Stimulated activated CD4-positive, alpha-beta T cell treated with anti-CD3 and anti-CD28 coated beads, Interleukin-1b, Interleukin-23, amount 100 ng/mL, for 48 hours (primary cell): ENCODE measurements around the gene DCTN1.
"Not testable (repeated sequence)": the region's sequence is repeated elsewhere in the genome, so short reads cannot be mapped to it uniquely, and the experiment has no call there.

Experiments used
- DNase-seq: peaks from one replicate; pipeline ENCODE4 v3.0.0-alpha.2; 2020

The DCTN1 gene

DNA sequence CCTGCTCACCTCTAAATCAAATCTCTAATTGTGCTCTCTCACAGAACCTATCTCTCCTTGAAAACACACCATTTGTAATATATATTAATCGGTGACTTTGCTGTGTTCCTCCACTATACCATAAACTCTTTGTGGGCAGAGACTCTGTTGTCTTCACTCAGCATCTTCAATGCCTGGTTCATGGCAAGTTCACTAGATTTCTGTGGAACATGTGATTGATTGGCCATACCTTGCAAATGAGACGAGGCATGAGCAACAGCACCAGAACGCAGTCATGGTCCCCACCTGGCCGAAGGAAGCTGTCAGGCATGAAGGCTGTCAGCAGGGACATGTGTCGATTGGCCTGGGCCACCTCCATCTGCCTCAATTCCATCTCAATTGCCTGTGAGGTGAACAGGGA is 11.6 kb downstream of the DCTN1 start:
- no peak for DNase-seq

DNA sequence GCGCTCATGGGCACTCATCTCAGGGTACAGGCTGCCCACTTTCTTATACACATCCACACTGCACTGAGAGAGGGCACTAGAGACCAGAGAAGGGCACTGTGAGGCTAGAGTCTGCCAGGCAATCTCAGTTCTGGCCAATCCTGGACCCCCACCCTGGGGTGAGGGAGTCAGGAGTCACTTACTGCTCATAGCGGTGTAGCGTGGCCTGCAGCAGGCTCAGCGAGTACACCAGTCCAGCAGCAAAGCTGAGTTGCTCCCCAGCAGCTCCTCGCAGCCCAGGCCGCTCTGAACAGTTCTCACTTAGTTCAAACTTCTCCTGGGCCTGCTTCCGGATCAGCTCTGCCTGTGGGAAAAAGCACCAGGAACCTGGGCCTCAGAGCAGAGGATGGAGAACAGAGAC is 12.3 kb downstream of the DCTN1 start:
- no peak for DNase-seq

DNA sequence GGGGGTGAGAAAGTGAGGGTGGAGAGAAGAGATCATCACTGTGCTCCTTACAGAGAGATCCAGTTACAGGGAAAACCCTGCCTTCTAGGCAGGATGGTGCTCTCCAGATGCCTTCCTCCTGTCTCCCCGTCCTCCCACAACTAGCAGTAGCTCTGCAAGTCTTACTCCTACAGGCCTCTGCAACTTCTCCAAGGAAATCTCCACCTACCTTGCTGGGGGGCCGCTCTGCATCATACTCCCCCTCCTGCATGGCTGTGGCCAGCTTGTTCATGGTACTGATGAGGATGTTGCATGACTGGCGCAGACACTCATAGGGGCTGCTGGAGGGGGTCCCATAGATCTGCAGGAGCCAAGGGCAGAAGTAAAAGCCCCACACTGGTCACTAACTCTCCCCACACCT is 14.1 kb downstream of the DCTN1 start:
- DNase-seq: no peak

DNA sequence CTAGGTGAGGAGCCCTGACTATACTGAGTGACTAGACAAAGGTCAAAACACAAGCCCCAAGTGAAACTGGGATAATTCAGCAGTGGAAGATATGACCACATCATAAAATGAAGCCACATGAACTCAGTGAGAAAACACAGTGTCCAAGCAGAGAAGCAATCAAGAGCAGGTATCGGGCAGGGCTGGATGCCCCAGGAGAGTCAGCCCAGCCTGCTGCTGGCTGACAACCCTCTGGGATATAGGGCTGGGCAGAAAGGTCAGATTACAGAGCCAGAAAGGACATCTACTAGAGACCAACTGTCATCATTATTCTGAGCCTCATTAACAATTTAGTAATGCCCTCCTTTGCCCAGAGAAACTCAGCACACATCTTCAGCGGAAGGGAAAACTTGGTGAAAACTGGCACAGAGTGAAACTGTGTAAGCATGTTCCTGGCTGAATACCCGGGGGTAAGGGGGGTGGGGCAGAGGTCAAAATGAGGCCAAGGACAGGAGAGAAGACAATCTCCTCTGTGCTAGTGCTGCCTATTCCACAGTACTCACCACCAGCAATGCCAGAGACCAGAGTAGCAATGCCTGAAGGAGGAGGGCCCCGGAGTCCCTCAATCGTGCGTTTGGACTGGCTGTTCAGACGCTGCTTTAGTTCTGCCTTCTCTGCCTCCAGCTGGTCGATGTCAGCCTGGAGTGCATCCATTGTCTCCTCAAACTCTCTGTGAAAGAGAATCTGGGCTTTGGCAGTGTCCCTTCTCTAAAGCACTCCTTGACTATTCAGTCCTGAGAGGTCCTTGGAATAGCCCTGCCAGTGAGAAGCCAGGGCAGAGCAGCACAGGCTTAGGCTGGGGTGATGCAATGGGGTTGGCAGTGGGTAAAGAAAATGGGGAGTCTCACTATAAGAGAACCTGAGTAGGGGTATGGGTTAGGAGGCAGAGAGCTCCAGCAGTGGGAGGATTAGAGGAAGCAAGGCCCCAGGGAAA is 15.3 kb downstream of the DCTN1 start:
- no peak for DNase-seq

DNA sequence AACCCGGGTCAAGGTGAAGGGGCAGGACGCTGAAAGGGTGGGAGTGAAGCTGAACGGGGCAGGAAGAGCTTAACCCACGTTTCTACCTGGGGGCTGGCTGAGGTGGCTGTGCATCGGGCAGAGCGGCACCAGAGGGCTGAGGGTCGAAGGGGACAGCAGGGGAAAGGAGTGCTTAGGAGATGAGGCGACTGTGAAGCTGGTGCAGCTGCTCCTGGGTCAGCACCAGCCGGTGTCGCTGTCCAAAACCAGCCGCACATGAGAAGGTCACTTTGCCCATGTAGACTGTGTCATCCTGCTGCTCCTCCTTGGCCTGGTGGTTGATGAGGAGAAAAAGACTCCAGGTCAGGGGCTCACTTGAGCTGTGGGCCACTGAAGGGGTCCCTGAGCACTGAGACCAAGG is 18.8 kb downstream of the DCTN1 start:
- no peak for DNase-seq

DNA sequence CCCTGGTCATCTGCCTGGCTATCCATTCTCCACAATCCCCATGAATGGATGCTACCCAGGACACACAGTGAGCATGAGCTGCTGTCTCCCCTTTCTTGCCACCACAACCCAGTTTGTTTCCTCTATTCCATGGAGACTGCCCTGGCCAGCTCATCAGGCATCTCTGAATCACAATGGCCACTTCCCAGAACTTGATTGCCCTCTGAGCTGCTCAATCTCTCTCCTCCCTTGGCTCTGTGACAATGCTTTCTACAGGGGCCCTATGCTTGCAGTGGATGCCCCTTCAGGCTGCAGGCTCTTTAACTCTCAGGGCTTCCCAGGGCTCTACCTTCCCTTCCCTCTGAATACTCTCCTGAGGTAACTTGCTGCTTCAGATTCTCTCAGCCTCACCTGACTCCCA is 22.5 kb downstream of the DCTN1 start:
- no peak for DNase-seq

DNA sequence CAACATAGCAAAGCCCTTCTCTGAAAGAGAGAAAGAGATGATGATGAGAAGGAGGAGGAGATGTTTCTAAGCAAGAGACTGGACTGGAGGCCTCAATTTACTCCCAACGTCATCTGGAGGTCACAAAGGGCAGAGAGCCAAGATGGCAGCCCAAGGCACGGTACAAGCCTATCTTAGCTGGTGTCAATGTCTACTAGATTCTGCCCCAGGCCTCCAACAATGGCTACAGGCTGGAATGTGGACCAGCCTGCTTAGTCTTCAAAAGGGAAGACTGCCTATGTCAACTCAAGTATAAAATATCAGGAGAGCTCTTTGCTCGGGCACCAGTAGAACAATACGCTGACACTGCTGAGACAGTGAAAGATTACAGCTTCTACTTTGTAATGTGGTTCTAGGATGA is 30.2 kb downstream of the DCTN1 start:
- no peak for DNase-seq

DNA sequence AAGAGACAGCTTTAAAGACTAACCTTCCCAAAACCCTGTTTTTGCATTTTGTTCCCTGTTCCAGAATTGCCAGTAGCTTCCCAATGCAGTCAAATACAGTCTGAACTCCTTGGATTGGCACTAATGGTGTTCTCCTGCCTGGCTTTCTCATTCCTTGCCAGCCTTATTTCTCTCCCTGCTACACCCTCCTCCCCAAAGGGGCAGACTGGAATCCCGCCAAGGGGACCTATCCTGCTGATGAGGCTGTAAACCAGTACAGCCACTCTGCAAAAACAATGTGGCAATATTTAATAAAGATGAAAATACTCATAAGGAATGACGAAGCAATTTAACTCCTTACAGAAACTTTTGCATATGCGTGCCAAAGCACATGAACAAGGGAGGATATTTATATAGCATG is 32.4 kb downstream of the DCTN1 start:
- DNase-seq: no peak

DNA sequence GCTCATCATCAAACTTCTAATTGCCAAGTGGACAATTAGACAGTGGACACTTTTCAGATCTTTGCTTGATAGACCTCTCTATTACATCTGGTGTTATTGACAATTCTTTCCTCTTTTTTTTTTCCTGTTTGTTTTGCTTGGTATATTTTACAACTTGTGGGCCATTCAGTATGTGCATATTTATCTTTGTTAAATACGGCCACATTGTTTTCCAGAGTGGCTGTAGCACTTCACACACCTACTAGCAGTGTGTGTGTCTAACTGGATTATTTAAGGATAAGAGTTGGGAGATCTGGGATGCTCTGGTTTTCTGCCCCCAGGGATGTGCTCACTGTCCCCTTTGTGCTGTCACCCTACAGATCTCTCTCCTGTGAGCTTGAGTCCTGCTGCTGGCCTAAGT is 32.8 kb downstream of the DCTN1 start:
- DNase-seq: no peak

DNA sequence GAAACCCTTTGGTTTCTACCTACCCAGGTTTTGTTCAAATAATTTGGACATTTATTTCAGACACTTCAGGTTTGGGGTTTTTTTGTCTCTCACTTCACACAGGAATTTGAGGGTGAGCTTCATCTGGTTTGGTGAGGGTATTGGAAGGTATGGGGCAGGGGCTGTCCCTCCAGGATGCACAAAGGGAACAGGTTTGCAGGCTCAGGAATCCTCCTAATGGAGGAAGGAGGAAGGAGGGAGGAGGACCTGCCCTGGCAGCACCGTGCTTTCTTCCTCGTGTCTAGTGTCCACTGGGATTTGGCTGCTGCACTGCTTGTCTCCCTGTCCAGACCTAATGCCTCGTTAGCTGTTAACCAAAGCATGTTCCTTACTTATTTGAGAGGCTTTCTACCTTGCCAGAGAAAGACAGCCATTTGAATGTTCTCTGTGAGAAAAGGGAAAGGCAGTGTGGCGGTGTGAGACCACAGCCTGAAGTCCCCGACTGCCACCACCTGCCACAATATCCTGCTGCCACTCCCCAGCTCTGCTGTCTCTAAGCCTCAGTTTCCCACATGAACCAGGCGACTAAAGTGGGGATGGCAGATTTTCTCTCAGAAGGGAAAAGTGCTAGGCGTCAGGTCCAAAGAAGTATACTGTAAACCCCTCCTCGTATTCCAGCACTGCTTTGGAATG is 34.7 kb downstream of the DCTN1 start:
- no peak for DNase-seq

DNA sequence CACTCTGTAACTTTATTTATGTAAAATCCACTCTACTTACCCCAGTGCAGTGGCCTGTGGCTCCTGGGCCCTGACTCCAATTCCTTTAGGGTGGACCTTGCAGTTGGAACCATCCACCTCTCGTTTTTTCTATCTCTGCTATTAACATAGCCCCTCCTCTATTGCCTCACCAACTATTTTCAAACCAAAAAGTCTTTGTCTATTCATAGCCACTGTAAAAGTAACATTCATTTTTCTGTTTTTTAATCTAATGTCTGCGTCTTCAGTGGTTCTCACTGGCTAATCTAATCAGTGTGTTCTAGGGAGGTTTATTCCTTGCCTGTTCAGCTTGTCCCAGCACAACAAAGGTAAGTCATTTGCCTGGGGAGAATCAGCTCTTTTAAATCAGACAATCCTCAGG is 36.8 kb downstream of the DCTN1 start, which contains the start of gene SLC4A5:
TSS of gene SLC4A5 (minus strand) at position 101 of the 400 bp plus-strand sequence. CDS start 28,393 bp downstream, outside the sequence.
- no peak for DNase-seq

DNA sequence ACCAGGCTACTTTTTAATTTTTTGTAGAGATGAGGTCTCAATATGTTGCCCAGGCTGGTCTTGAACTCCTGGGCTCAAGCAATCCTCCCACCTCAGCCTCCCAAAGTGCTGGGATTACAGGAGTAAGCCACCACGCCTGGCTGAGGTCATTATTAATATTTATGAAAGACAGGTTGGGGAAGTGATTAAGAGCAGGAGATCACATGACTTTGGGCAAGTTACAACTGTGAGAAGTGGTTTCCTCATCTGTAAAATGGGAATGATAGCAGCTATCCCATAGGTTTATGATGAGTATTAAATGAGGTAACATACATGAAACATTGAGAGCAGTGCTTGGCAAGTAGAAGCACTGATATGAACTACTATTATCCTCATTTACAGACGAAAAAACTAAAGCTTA is 43.9 kb downstream of the DCTN1 start:
- DNase-seq: not testable (repeated sequence)

DNA sequence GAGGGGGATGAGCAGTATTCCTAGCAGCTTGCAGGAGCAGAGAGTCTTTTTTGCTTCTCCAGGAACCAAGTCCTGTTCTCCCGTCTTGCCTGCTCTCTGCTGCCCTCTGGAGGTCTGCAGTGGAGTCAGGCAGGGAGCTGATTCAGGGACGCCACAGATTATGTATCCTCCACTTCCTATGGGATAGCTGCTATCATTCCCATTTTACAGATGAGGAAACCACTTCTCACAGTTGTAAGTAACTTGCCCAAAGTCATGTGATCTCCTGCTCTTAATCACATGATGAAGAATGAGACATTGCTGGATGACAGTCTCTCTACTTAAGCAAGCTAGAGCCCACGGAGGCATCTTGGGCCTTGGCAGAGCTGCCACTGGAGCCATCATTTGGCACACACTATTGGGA is 45.2 kb downstream of the DCTN1 start:
- DNase-seq: peak; percentile 63

DNA sequence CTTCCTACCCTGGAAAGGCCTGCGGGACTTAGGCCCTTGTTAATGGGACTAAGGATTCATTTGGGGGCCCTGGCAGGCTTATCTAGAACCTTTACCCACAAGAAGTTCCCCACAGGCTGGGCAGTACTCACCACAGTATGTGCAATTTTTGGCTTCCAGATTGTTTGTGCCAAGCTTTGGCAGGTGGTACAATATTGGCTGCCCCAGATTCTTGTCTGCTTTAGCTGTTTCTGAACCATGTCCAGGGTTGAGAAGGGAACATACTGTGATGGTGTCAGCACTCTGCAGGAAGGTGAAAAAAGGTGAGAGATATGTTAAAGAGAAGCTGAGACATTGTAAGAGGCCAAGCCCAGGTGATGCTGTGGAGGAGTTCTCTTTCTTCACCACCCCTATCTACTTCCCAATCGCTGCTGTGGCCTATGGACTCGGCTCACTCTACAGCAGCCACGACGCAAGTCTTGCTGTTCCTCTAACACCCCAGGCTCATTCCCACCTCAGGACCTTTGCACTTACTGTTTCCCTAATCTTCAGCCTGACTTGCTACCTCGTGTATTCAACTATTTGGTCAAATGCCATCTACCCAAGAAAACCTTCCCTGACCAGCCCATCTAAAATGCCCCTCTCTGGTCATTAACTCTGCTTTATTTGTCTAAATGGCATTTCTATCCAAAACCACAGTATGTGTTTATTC is 46.1 kb downstream of the DCTN1 start:
- DNase-seq: no peak

DNA sequence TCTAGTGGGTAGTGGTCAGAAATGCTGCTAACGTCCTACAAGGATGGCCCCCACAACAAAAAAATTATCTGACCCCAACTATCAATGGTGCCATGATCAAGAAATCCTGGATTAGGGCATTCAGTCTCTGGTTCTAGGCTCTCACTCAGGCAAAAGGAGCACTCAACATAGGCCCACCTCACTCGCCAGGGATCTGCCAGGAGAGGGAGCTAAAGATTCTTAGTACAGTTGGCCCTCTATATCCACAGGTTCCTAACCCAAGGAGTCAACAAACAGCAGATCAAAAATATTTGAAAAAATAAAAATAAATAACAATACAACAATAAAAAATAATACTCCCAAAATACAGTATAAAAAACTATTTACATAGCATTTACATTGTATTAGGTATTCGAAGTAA is 46.9 kb downstream of the DCTN1 start:
- peak; percentile 10 for DNase-seq

DNA sequence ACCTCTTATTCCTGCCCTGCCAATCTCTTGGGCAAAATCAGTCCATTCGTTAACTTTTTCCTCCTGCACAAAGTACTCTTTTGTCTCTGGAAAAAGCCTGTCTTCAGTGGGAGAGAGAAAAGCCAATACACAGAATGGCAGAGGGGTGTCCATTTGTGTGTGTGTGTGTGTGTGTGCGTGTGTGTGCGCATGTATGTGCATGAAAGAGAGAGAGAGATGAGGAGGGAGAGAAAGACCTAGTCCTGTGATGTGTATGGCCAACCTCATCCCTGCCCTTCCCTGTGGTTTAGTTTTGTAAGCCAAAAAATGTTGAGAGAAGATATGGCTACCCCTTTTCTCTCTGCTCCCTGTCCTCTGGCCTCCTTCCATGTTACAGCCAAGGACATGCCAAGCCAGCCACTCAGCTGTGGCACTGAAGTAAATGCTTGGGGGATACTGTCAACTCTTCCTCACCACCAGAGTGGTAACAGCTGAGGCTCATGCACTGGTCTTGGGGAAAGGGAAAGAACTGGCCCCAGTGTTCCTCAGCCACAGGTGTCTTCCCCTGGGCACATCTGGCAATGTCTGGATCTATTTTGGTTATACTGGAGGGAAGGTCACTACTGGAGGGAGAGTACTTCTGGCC is 47.4 kb downstream of the DCTN1 start:
- DNase-seq: no peak

DNA sequence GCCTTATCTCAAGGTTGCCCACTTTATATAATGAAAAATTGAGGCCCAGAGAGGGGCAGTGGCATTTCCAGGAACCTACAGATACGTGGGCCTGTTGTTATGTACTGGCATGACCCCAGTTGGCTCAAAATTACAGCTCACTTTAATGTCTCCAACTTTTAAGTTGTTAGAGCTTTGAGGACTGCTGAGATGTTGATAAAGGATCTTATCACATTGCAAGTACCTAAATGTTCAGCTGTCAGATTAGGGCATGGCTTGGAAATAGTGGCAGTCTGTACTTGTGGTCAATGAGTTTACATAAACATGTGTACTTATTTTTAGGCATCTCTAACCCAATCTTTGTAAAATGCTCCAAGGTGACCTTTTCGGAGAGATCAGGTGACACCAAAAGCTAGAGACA is 51.5 kb downstream of the DCTN1 start:
- no peak for DNase-seq

DNA sequence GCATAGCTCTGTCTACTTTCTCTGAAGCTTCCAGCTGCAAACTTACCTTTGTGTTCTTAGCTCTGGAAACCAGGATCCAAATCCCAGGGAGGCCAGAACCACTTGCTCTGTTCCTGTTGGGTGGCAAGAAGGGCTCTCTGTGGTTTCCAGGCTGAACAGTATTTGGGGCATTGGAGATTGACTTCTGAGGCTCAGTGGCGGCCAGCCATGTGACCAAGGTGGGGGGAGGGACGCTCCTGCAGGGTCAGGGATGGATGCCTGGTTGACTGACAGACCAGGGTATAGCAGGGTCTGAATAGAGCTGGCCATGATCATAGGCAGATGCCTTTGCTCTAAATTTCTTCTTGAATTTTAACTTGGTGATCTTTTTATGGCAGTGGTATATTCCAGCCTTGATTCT is 52.0 kb downstream of the DCTN1 start:
- no peak for DNase-seq

DNA sequence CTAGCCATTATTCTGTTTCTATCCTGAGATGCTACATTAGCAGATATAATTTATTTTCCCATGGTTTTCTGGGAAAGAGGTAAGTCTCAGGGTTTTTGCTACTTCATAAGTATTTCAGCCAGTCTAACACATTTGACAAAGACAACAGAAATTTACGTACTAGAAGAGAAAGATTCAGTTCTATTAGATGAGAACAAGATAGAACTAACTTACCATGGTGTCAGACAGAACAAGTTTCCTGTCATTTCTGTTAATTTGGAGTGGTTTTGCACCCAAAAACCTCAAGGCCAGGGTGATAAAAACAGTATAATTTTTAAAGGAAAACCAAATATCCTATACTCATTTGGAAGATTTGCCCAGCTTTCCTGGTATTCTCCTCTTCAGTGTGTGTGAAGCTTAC is 52.5 kb downstream of the DCTN1 start:
- no peak for DNase-seq

DNA sequence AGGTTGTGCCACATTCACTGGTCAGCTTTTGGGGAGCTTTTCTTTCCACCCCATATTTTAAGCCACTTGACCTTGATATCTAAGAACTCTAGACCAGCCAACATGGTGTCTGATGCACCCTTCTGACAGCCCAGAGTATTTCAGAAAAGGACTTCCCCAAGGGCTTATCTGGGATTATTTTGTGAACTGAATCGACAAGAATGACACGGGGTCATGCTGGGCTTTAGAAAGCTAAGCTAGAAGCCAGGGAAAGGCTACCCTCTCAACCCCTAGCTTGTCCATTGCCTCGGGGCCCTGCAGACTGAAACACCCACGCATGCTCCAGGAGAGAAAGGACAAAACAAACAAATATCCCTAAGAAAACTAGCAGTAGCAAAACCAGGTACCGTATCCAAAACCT is 52.9 kb downstream of the DCTN1 start:
- DNase-seq: no peak

DNA sequence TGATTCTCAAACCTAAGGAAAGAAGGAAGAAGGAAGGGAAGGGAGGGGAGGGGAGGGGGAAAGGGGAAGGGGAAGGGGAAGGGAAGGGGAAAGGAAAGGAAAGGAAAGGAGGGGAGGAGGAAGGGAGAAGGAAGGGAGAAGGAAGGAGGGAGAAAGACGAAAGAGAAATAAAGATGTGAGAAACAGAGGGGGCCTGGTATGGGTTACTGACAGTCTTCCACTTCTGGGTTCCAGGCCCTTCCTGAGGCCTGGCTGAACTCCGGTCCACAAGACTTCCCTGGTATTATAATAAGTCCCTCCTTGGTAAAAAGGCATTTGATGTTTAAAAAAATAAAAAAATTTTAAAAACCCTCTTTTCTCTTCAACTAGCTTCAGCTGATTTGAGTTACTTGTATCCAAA is 54.3 kb downstream of the DCTN1 start:
- no peak for DNase-seq

DNA sequence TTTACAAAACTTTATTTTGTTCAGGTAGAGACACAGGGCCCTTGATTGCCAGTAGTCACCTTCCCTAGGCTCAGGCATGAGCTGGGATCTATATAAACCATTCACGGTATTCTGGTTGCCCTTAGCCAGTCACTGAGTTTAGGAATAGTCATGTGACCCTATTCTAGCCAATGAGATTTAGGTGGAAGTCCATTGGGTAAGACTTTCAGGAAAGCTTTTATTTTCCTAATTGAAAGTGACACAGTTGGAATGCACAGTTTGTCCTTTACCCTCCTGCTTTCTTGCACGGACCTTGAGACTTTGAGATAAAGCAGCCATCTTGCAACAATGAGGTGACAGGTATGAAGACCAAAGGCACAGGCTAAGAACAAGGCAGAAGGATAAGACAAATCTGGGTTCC is 58.4 kb downstream of the DCTN1 start:
- DNase-seq: no peak

DNA sequence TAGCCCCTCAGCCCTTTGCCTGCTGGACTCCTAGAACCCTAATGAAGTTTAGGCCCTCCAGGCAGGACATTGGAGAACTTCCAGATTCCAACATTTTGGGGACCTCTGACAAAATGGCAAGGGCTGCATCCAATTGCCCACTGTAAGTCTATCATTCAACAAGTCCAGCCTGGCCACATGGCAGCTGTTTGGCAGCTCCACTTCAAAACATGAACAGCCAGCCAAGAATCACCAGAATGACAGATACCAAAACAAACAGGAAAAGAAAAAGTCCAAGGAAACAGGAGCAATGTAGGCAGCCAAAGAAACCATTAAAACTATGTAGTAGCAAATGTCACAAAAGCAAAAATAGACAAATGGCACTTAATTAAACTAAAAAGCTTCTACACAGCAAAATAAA is 62.4 kb downstream of the DCTN1 start:
- DNase-seq: no peak
